ENCODE results near the gene PSMB10. TPM values are rescaled to one million over a fixed set of nuclear protein-coding genes. Genes with fewer than 3 reads are reported as not detected.

The PSMB10 gene
- total and polyA plus RNA-seq, 2 of the 4 experiments (the other 2 are of a cell fraction): 28.7 to 36.7 TPM

GRCh38 chr16:67909056-67909742 lies 27.5 kb downstream of the PSMB10 start:
- H2BK15ac ChIP-seq (ENCODE audit: low read depth, low read length): no peak overlapping the region
- peaks cover 27% of the 10 kb centered on the region for H3K36me3 ChIP-seq (ENCODE audit: control insufficient read depth, insufficient read depth, low read length)
- TF ChIP-seq POLR2A (IDR thresholded peaks at IDR 0.05; ENCODE audit: low read depth, low read length) (no peak), RFX5 (IDR thresholded peaks at IDR 0.05; ENCODE audit: low read depth, low read length) (no peak), MAFK (IDR thresholded peaks at IDR 0.05; ENCODE audit: low read depth, low read length) (no peak), FOS (IDR thresholded peaks at IDR 0.05; ENCODE audit: low read depth, low read length) (no peak), MAZ (IDR thresholded peaks at IDR 0.05; ENCODE audit: borderline replicate concordance, low read depth, low read length) (no peak), CEBPB (IDR thresholded peaks at IDR 0.05; ENCODE audit: low read depth, low read length) (no peak), RAD21 (IDR thresholded peaks at IDR 0.05; ENCODE audit: low read length) (no peak), CHD1 (IDR thresholded peaks at IDR 0.05; ENCODE audit: low read depth, low read length) (no peak), USF2 (IDR thresholded peaks at IDR 0.05; ENCODE audit: low read depth, low read length) (no peak), ELK1 (IDR thresholded peaks at IDR 0.05; ENCODE audit: borderline replicate concordance, low read depth, low read length) (no peak), MXI1 (IDR thresholded peaks at IDR 0.05; ENCODE audit: borderline replicate concordance, low read depth, low read length) (no peak), NFE2L2 (IDR thresholded peaks at IDR 0.05; ENCODE audit: low read depth, low read length) (no peak), SMC3 (IDR thresholded peaks at IDR 0.05; ENCODE audit: low read depth, low read length) (no peak), BHLHE40 (IDR thresholded peaks at IDR 0.05; ENCODE audit: low read depth, low read length) (no peak), RCOR1 (IDR thresholded peaks at IDR 0.05; ENCODE audit: insufficient replicate concordance, low read length) (no peak)
- TF ChIP-seq, protein P1, sequence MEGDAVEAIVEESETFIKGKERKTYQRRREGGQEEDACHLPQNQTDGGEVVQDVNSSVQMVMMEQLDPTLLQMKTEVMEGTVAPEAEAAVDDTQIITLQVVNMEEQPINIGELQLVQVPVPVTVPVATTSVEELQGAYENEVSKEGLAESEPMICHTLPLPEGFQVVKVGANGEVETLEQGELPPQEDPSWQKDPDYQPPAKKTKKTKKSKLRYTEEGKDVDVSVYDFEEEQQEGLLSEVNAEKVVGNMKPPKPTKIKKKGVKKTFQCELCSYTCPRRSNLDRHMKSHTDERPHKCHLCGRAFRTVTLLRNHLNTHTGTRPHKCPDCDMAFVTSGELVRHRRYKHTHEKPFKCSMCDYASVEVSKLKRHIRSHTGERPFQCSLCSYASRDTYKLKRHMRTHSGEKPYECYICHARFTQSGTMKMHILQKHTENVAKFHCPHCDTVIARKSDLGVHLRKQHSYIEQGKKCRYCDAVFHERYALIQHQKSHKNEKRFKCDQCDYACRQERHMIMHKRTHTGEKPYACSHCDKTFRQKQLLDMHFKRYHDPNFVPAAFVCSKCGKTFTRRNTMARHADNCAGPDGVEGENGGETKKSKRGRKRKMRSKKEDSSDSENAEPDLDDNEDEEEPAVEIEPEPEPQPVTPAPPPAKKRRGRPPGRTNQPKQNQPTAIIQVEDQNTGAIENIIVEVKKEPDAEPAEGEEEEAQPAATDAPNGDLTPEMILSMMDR (conservative IDR thresholded peaks at IDR 0.05; ENCODE audit: low read depth, low read length): no peak
- BruUV-seq (replicated peaks): no TSS peak
- peaks cover 9 to 45% of the 10 kb centered on the region in 2 experiments; a peak in 3 of 4 replicates for H3K79me1 ChIP-seq (ENCODE audit: low read depth in 1 of 2, low read length in 2 of 2)
- no peak overlapping the region for H3K9ac ChIP-seq (ENCODE audit: low read depth, low read length)
- in situ Hi-C loops (cut with MboI; ENCODE audit: low sequenced_read_pairs) (no loop called here), dilution Hi-C loops (cut with HindIII; ENCODE audit: low sequenced_read_pairs, unreplicated experiment) (no loop called here), intact Hi-C loops (cut with micrococcal nuclease) (no loop called here)
- H3K56ac ChIP-seq (ENCODE audit: extremely low read depth, insufficient read depth, low read length): no peak overlapping the region
- no peak overlapping the region for H2BK5ac ChIP-seq (ENCODE audit: low read depth, low read length, poor library complexity, severe bottlenecking)
- DNase-seq (no peak), ATAC-seq (ENCODE audit: low read depth) (no peak)
- WGBS, 2 experiments (ENCODE audit: extremely low coverage in 2 of 2, insufficient read length in 1 of 2): 95% methylated on average over 32 of the region's 36 CpGs; no CpG with 5 or more reads in 1 of the 2 experiments
- H3K23ac ChIP-seq (ENCODE audit: low read depth, low read length): no peak overlapping the region
- no peak overlapping the region for H3K27ac ChIP-seq (ENCODE audit: insufficient read depth, low read length)
- H2BK20ac ChIP-seq (ENCODE audit: low read depth, low read length): no peak overlapping the region
- no peak overlapping the region for H3K4ac ChIP-seq (ENCODE audit: low read depth, low read length)
- H4K5ac ChIP-seq (ENCODE audit: low read depth, low read length): no peak overlapping the region
- CTCF ChIA-PET: interaction anchor here (1.1 kb wide), 1 partner anchor 93 kb away, joined by 3 read pairs; no protein-coding TSS in a partner anchor
- no peak overlapping the region for H3K4me3 ChIP-seq (ENCODE audit: insufficient read depth, low read depth, low read length)
- no peak overlapping the region for H3K4me2 ChIP-seq (ENCODE audit: low read depth, low read length)
- H3K4me1 ChIP-seq (ENCODE audit: control insufficient read depth, insufficient read depth, low read length): no peaks in the 10 kb centered on the region
- H2AK5ac ChIP-seq (ENCODE audit: low read depth, low read length): no peak overlapping the region
- H3K27me3 ChIP-seq (ENCODE audit: control insufficient read depth, insufficient read depth, low read length): no peaks in the 10 kb centered on the region
- no peak overlapping the region for H3K18ac ChIP-seq (ENCODE audit: low read depth, low read length)
- no peak overlapping the region for H2AFZ ChIP-seq (replicated peaks; ENCODE audit: low read length, poor library complexity)
- peaks cover 14% of the 10 kb centered on the region; the same call in 1 of the 2 replicates for H4K20me1 ChIP-seq (ENCODE audit: insufficient read depth, low read length)
- H3K9me1 ChIP-seq (ENCODE audit: insufficient read depth, low read length): 0 out of 2 replicates have a peak, but pooled peaks cover 6% of the 10 kb centered on the region
- no peak overlapping the region for H3K14ac ChIP-seq (replicated peaks; ENCODE audit: low read depth, low read length)
- H3K9me3 ChIP-seq (ENCODE audit: control insufficient read depth, insufficient read depth, low read length): no peaks in the 10 kb centered on the region
- no peak overlapping the region for H4K8ac ChIP-seq (ENCODE audit: low read depth in 2 of 2, low read length in 2 of 2)
- H2BK120ac ChIP-seq (ENCODE audit: low read depth, low read length): no peak overlapping the region
- H4K91ac ChIP-seq (ENCODE audit: insufficient read depth, low read depth, low read length): no peak overlapping the region
- no peak overlapping the region for H2AK9ac ChIP-seq (replicated peaks; ENCODE audit: low read depth, low read length, poor library complexity)
- POLR2A ChIA-PET (ENCODE audit: unreplicated experiment): no interaction called here

All from IMR-90 (cell line).